GM12872 (cell line): Measurements from ENCODE around the gene MAP2K5.

Experiments used
- CTCF ChIP-seq: IDR thresholded peaks from 3 replicates; pipeline ENCODE4 v1.5.1; 2011; ENCODE audit warnings: low read depth, mild to moderate bottlenecking, low read length, moderate library complexity; ENCODE audit not compliant: insufficient read depth

Gene MAP2K5

GRCh38 chr15:67707520-67708283, 165.2 kb downstream of the MAP2K5 start:
- no peak for TF ChIP-seq CTCF

- no peak for TF ChIP-seq CTCF
These were observed 166.0 kb downstream of the MAP2K5 start for GRCh38 chr15:67708500-67708899.

- no peak for TF ChIP-seq CTCF
These were observed 172.7 kb downstream of the MAP2K5 start for GRCh38 chr15:67715170-67715569.

GRCh38 chr15:67716171-67716570, 173.7 kb downstream of the MAP2K5 start:
- TF ChIP-seq CTCF = no peak

GRCh38 chr15:67717776-67718175, 175.3 kb downstream of the MAP2K5 start:
- TF ChIP-seq CTCF = no peak

- no peak for TF ChIP-seq CTCF
These were observed 176.9 kb downstream of the MAP2K5 start for GRCh38 chr15:67719330-67719959.

- TF ChIP-seq CTCF = no peak
These were observed 178.2 kb downstream of the MAP2K5 start for GRCh38 chr15:67720556-67721175.
